ENCODE results near the gene TESPA1. TPM values are rescaled to one million over a fixed set of nuclear protein-coding genes. Genes with fewer than 3 reads are reported as not detected.

The TESPA1 gene
- total RNA-seq, 1 experiment from 2014 or later, result 0.39 TPM

- no peak for TF ChIP-seq PRDM15 (CRISPR knock-in tag; IDR thresholded peaks at IDR 0.05)
- no peak for TF ChIP-seq ZNF423 (CRISPR knock-in tag; IDR thresholded peaks at IDR 0.05)
- no peak for TF ChIP-seq USF2 (CRISPR knock-in tag; IDR thresholded peaks at IDR 0.05)
These were observed 47.8 kb downstream of the TESPA1 start (continued) for GRCh38 chr12:54936736-54937135.

GRCh38 chr12:54935235-54935951, 49.2 kb downstream of the TESPA1 start:
- CTCF ChIA-PET, result no interaction called here
- ATAC-seq (no peak), DNase-seq (ENCODE audit: low spot score) (no peak)
- Mint-ChIP-seq H3K36me3 (peaks cover 11% of the 10 kb centered on the region), H3K9me3 (peaks cover 19% of the 10 kb centered on the region), H3K27ac (no peak overlapping the region), H3K4me3 (no peak overlapping the region), H3K27me3 (ENCODE audit: low read depth) (peaks cover 15% of the 10 kb centered on the region), H3K4me1 (peaks cover 6% of the 10 kb centered on the region)
- POLR2A ChIA-PET, result interaction anchor here (0.5 kb wide), 1 partner anchor 1025 kb away, joined by 3 read pairs; no protein-coding TSS in a partner anchor
- TF ChIP-seq MLX (CRISPR knock-in tag; IDR thresholded peaks at IDR 0.05) (no peak), ARID4B (CRISPR knock-in tag; IDR thresholded peaks at IDR 0.05; ENCODE audit: borderline replicate concordance) (no peak), ERG (CRISPR knock-in tag; IDR thresholded peaks at IDR 0.05) (no peak), TCF7 (CRISPR knock-in tag; IDR thresholded peaks at IDR 0.05; ENCODE audit: low read depth) (no peak), JUN (CRISPR knock-in tag; IDR thresholded peaks at IDR 0.05) (no peak), CBFB (CRISPR knock-in tag; IDR thresholded peaks at IDR 0.05; ENCODE audit: low read depth) (no peak), CTCF (IDR thresholded peaks at IDR 0.05) (no peak), TEAD4 (CRISPR knock-in tag; IDR thresholded peaks at IDR 0.05) (no peak), ZNF512 (CRISPR knock-in tag; IDR thresholded peaks at IDR 0.05; ENCODE audit: borderline replicate concordance) (no peak), SMAD3 (CRISPR knock-in tag; IDR thresholded peaks at IDR 0.05; ENCODE audit: borderline replicate concordance) (no peak), ZBTB43 (CRISPR knock-in tag; IDR thresholded peaks at IDR 0.05) (no peak), RORB (CRISPR knock-in tag; IDR thresholded peaks at IDR 0.05) (no peak), ZNF671 (CRISPR knock-in tag; IDR thresholded peaks at IDR 0.05) (no peak)
